Neuronal stem cell (in vitro differentiated cells): ENCODE results near the gene ACACA.

Source experiments
- DNase-seq: peaks from one replicate; pipeline ENCODE4 v3.0.0-alpha.2; 2013; ENCODE audit warnings: low spot score
- H2AFZ ChIP-seq: one replicate; pipeline ENCODE4 v1.6.1; 2013; ENCODE audit warnings: mild to moderate bottlenecking, low read length, inconsistent platforms
- H2AK5ac ChIP-seq: 2 replicates; pipeline ENCODE4 v1.6.1; 2013; ENCODE audit warnings: low read depth, mild to moderate bottlenecking, inconsistent platforms, low read length, moderate library complexity, mixed read lengths
- H2BK120ac ChIP-seq: 2 replicates; pipeline ENCODE4 v1.6.1; 2013; ENCODE audit warnings: low read depth, mild to moderate bottlenecking, inconsistent platforms, low read length, moderate library complexity, mixed read lengths
- H2BK12ac ChIP-seq: one replicate; pipeline ENCODE4 v1.6.1; 2013; ENCODE audit warnings: low read length, inconsistent platforms
- H2BK15ac ChIP-seq: 2 replicates; pipeline ENCODE4 v1.6.1; 2013; ENCODE audit warnings: mild to moderate bottlenecking, low read length, inconsistent platforms, mixed read lengths
- H2BK5ac ChIP-seq: one replicate; pipeline ENCODE4 v1.6.1; 2013; ENCODE audit warnings: inconsistent platforms, mild to moderate bottlenecking, low read length, moderate library complexity
- H3K14ac ChIP-seq: one replicate; pipeline ENCODE4 v1.6.1; 2013; ENCODE audit warnings: low read length, inconsistent platforms
- H3K18ac ChIP-seq: 2 replicates; pipeline ENCODE4 v1.6.1; 2013; ENCODE audit warnings: low read length, inconsistent platforms
- H3K23ac ChIP-seq: 2 replicates; pipeline ENCODE4 v1.6.1; 2013; ENCODE audit warnings: low read depth, mild to moderate bottlenecking, mixed read lengths, low read length, inconsistent platforms; ENCODE audit not compliant: poor library complexity
- H3K27ac ChIP-seq: replicated peaks from 3 replicates; pipeline ENCODE4 v1.5.1; 2013; ENCODE audit warnings: low read length, inconsistent platforms
- H3K27me3 ChIP-seq, 3 experiments: 2 replicates each; pipeline ENCODE4 v1.6.1; 2013; ENCODE audit warnings: low read length in 3 of 3, mild to moderate bottlenecking in 2 of 3, inconsistent platforms in 1 of 3, low read depth in 1 of 3, mixed read lengths in 1 of 3, moderate library complexity in 1 of 3; ENCODE audit not compliant: control insufficient read depth in 3 of 3, insufficient read depth in 3 of 3
- H3K36me3 ChIP-seq, 2 donors: replicated peaks in 1 of 2; 2 replicates each; pipeline ENCODE4 v1.6.1; 2013; ENCODE audit warnings: low read length in 2 of 2; ENCODE audit not compliant: control insufficient read depth in 2 of 2, insufficient read depth in 2 of 2
- H3K4ac ChIP-seq: 2 replicates; pipeline ENCODE4 v1.6.1; 2013; ENCODE audit warnings: inconsistent platforms, mild to moderate bottlenecking, low read length, moderate library complexity
- H3K4me1 ChIP-seq, 2 donors: 1 replicate in 1 of 2; 2 replicates in 1 of 2; pipeline ENCODE4 v1.6.1; 2013; ENCODE audit warnings: low read length in 2 of 2, low read depth in 1 of 2; ENCODE audit not compliant: control insufficient read depth in 2 of 2, insufficient read depth in 1 of 2
- H3K4me2 ChIP-seq: one replicate; pipeline ENCODE4 v1.6.1; 2013; ENCODE audit warnings: mild to moderate bottlenecking, low read length, inconsistent platforms; ENCODE audit not compliant: insufficient read depth, poor library complexity, severe bottlenecking
- H3K4me3 ChIP-seq, 2 donors: 2 replicates each; pipeline ENCODE4 v1.5.1; 2013; ENCODE audit warnings: low read length in 2 of 2, mild to moderate bottlenecking in 2 of 2, inconsistent platforms in 1 of 2, moderate library complexity in 1 of 2
- H3K79me1 ChIP-seq: one replicate; pipeline ENCODE4 v1.6.1; 2013; ENCODE audit warnings: low read depth, mild to moderate bottlenecking, inconsistent platforms, low read length, moderate library complexity
- H3K9ac ChIP-seq: one replicate; pipeline ENCODE4 v1.6.1; 2013; ENCODE audit warnings: mild to moderate bottlenecking, low read depth, low read length, inconsistent platforms; ENCODE audit not compliant: poor library complexity
- H3K9me3 ChIP-seq, 2 donors: replicated peaks in 1 of 2; 2 replicates each; pipeline versions ENCODE3 to v1.6.1; 2013; ENCODE audit warnings: low read length in 2 of 2, mild to moderate bottlenecking in 2 of 2, inconsistent platforms in 1 of 2, low read depth in 1 of 2, mixed read lengths in 1 of 2, moderate library complexity in 1 of 2; ENCODE audit not compliant: control insufficient read depth in 2 of 2, insufficient read depth in 1 of 2
- H4K8ac ChIP-seq: one replicate; pipeline ENCODE4 v1.6.1; 2013; ENCODE audit warnings: low read depth, mild to moderate bottlenecking, inconsistent platforms, low read length, moderate library complexity
- H4K91ac ChIP-seq: one replicate; pipeline ENCODE4 v1.6.1; 2013; ENCODE audit warnings: low read length, low read depth, mild to moderate bottlenecking, inconsistent platforms; ENCODE audit not compliant: poor library complexity
- WGBS, 2 donors: extraction: QIAGEN DNeasy Blood & Tissue Kit; methylation state at CpG; one replicate each; pipeline ENCODE4 v1.1.7; 2013; ENCODE audit warnings: missing lambda C conversion rate in 2 of 2, mixed read lengths in 1 of 2; ENCODE audit not compliant: insufficient read length in 2 of 2, insufficient replicate concordance in 1 of 2; ENCODE audit errors: extremely low coverage in 2 of 2; 5-methylcytosine and 5-hydroxymethylcytosine counted together

Gene ACACA

DNA sequence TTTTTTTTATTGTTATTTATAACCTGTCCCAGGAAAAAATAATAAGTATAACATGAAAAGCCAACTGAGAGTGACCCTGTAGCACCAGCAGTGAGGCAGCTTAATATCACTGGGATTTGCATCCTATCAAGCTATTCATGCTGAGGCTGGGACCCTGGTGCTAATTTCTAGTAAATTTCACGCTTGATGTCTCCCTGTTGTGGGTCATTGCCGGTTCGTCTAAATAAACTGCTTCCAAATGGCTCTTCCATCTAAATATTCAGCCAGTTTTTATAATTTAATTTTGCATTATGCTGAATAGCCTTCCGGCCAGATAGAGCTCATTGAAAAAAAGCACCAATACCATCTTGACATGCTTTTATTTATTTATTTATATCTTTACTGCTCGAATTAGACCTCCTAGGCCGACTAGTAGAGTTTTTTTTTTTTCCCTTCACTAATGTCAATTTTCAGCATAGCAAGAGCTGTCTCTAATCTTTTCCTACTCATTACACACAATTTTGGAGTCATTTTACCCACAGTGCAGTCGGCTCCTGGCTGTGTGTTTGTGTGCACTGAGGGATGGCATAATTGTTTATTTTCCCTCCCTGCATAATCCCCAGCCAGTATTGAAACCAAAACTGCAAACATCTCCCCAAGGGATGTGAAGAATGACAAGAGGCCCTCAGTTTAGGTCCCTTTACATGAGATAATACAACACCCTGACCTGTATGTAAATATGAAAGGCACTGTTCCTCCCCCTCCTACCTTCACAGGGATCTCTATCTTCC lies 289.1 kb downstream of the ACACA start:
- H3K79me1 ChIP-seq = no peaks in the 10 kb centered on the region
- no peak overlapping the region for H2BK12ac ChIP-seq
- H3K27ac ChIP-seq = no peak overlapping the region
- H3K4me2 ChIP-seq = no peak overlapping the region
- DNase-seq = no peak
- no peak overlapping the region for H3K23ac ChIP-seq
- peaks cover 0 to 15% of the 10 kb centered on the region in 2 donors for H3K4me1 ChIP-seq
- no peak overlapping the region for H3K4ac ChIP-seq
- no peaks in the 10 kb centered on the region for H3K27me3 ChIP-seq
- no peak overlapping the region for H2BK5ac ChIP-seq
- H3K4me3 ChIP-seq = no peak overlapping the region
- H3K36me3 ChIP-seq = peaks cover 13 to 98% of the 10 kb centered on the region in 2 donors
- no peak overlapping the region for H4K91ac ChIP-seq
- H2BK120ac ChIP-seq = no peak overlapping the region
- H2BK15ac ChIP-seq = no peak overlapping the region
- H3K18ac ChIP-seq = no peak overlapping the region
- H2AK5ac ChIP-seq = no peak overlapping the region
- H3K14ac ChIP-seq = no peak overlapping the region
- no peak overlapping the region for H4K8ac ChIP-seq
- H3K9me3 ChIP-seq = no peaks in the 10 kb centered on the region
- no CpG with 5 or more reads among the region's 7 CpGs for WGBS, 2 donors
- no peak overlapping the region for H2AFZ ChIP-seq
- no peak overlapping the region for H3K9ac ChIP-seq

DNA sequence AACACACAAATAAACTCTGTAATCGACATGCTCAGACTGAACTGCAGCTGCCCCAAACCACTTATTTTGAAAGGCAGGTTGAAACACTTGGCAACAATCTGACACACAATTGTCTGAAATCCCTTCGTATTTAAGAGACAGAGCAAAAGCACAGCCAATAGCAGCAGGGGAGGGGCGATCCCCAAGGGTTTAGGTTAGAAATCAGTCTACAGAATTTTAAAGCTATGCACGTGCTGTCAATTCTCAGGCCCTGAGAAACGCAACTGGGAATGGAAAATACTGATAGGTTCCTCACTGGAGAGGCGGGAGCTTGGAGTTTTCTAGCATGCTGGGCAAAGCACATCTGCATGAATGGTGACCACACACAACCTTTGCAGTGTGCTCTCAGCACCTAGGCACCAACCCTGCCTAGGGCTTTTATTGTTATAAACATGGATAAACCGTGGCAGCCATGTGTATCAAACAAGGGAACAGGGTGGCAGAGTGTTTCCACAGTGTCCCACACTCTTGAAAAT lies 289.9 kb downstream of the ACACA start:
- Histone ChIP-seq H3K4me3 (no peak overlapping the region), H3K27me3 (no peaks in the 10 kb centered on the region), H2AFZ (no peak overlapping the region), H3K27ac (no peak overlapping the region), H3K18ac (peak overlapping the region; percentile 11), H3K9ac (no peak overlapping the region), H3K4me2 (no peak overlapping the region), H3K4ac (no peak overlapping the region), H4K8ac (no peak overlapping the region), H3K14ac (no peak overlapping the region), H3K36me3 (peaks cover 11 to 98% of the 10 kb centered on the region in 2 donors), H4K91ac (no peak overlapping the region), H3K23ac (no peak overlapping the region), H2AK5ac (no peak overlapping the region), H3K79me1 (no peaks in the 10 kb centered on the region), H2BK5ac (no peak overlapping the region), H2BK120ac (no peak overlapping the region), H2BK15ac (no peak overlapping the region), H3K9me3 (no peaks in the 10 kb centered on the region), H2BK12ac (no peak overlapping the region), H3K4me1 (peaks cover 0 to 13% of the 10 kb centered on the region in 2 donors)
- DNase-seq = no peak
- WGBS, 2 donors = no CpG with 5 or more reads among the region's 7 CpGs

DNA sequence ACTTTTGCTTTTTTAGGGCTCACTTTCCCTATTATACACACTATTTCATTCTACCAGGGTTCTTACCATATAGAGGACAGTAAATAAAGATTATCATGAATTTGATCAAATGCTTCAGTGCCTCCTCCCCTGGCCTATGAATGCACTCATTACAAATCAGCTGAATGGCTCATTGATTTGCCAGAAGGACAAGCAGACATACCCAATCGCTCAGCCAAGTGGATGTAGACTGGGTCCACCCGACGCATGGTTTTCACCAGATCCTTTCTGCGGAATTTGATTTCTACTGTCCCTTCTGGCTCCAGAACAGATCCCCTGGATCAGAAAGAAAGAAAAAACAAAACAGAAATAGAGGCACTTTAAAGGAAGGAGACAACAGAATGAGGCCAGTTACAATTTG lies 295.3 kb downstream of the ACACA start:
- Histone ChIP-seq H2BK120ac (no peak overlapping the region), H3K23ac (no peak overlapping the region), H3K27me3 (no peaks in the 10 kb centered on the region), H3K4ac (no peak overlapping the region), H3K14ac (no peak overlapping the region), H3K27ac (peak overlapping the region; percentile 80), H2BK15ac (no peak overlapping the region), H4K8ac (no peak overlapping the region), H3K9me3 (no peaks in the 10 kb centered on the region), H2AFZ (no peak overlapping the region), H3K4me1 (peaks cover 0 to 20% of the 10 kb centered on the region in 2 donors), H3K36me3 (peaks cover 19 to 98% of the 10 kb centered on the region in 2 donors), H3K4me2 (no peak overlapping the region), H2AK5ac (no peak overlapping the region), H3K79me1 (no peaks in the 10 kb centered on the region), H2BK5ac (no peak overlapping the region), H3K9ac (no peak overlapping the region), H3K4me3 (no peak overlapping the region), H3K18ac (no peak overlapping the region), H2BK12ac (no peak overlapping the region), H4K91ac (no peak overlapping the region)
- no peak for DNase-seq
- WGBS, 2 donors = no CpG with 5 or more reads among the region's 4 CpGs

DNA sequence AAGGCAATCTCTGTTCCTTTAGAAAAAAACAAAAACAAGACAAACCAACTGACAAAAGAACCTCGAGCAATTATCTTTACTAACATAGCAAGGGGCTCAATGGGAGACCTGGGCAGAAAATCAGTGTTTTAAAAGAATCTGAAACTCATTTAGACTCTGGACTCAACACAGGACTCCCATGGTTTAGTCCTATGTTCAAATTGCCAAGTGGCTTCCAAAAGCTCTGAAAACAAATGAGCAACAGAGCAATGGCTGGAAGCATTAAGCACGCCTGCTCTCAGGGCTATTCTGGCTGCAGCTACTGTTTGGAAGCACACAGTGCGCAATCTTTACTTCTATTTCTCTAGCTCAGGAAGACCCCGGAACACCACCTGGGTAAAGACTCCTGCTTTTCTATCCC lies 295.9 kb downstream of the ACACA start:
- Histone ChIP-seq H3K4me1 (peaks cover 0 to 20% of the 10 kb centered on the region in 2 donors), H3K27me3 (no peaks in the 10 kb centered on the region), H4K91ac (no peak overlapping the region), H3K23ac (no peak overlapping the region), H3K9ac (no peak overlapping the region), H3K18ac (no peak overlapping the region), H3K36me3 (peaks cover 16 to 98% of the 10 kb centered on the region in 2 donors), H2BK15ac (no peak overlapping the region), H3K4me3 (no peak overlapping the region), H2AK5ac (no peak overlapping the region), H3K4ac (no peak overlapping the region), H2BK5ac (no peak overlapping the region), H2BK120ac (no peak overlapping the region), H3K79me1 (no peaks in the 10 kb centered on the region), H2AFZ (no peak overlapping the region), H3K27ac (peak overlapping the region; percentile 80), H3K4me2 (no peak overlapping the region), H2BK12ac (no peak overlapping the region), H3K14ac (no peak overlapping the region), H3K9me3 (no peaks in the 10 kb centered on the region), H4K8ac (no peak overlapping the region)
- WGBS, 2 donors = no CpG with 5 or more reads among the region's 4 CpGs
- DNase-seq = no peak
